Measurements from ENCODE around the gene KNSTRN.

KNSTRN gene

DNA sequence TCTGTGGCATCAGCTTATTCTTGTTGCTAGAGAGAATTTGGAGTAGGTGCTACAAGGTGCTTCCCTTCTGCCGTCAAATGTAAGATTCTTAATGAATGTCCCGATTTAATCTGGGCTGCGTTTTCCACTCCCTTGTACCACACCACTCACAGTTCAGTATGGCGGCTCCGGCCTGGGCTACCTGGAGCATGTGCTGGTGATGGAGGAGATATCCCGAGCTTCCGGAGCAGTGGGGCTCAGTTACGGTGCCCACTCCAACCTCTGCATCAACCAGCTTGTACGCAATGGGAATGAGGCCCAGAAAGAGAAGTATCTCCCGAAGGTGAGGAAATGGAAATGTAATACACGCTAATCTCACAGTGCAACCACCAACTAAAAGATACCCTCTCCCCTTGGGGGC is 28.0 kb downstream of the KNSTRN start:
- FAIRE-seq = no peak

DNA sequence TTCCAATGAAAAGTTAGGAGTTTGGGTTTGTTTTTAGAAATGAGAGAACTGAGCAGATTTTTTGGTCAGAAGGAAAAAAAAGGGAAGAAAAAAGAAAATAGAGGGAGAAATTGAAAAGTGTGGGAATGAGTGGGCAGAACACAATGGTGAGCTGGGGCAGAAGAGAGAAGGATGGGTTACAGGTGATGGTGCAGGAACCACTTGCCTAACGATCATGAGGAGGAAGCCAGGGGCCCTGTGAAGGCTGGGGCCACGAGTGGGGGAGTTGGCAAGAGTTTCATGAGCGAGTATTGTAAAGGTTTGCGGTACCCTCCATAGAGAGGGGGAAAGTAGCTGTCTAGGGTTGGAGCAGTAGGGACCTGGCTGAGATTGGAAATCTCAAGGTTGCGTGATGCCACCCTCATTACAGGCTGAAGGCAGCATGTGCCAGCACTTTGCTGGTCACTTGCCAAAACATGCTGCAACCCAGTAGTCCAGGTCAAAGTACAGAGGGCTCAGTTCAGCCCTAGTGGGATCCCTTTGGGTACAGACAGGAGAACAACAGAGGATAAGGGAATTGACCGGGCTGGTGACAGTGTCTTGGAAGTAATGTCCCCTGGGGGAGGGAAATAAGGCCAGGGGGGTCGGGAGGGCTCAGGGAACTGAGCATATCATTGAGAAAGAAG is 29.7 kb downstream of the KNSTRN start:
- FAIRE-seq = no peak
- no peak for TF ChIP-seq POLR2A (IDR thresholded peaks at IDR 0.05; ENCODE audit: low read depth, low read length)
- DNase-seq (ENCODE audit: insufficient read length, low spot score) = no peak

More for the DNA sequence above, 28.0 kb downstream of the KNSTRN start:
- no peak for TF ChIP-seq POLR2A (IDR thresholded peaks at IDR 0.05; ENCODE audit: low read depth, low read length)
- no peak for DNase-seq (ENCODE audit: insufficient read length, low spot score)

DNA sequence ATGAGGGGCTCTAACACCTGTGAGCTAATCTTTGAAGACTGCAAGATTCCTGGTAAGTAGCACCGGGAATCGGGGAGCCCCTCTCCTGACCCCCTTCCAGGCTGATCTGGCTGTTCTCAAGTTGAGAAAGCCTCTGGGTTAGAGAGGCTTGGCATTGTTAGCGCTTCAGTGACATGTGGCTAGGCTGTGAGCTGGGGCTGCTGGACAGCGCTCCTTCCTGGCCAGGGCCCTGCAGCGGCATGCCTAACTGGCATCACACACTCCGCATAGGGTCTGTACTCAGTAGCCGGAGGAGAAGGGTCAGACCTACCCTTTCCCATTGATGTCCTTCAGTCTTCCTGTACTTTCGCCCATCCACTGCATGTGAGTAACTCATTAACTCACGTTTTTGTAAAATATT is 30.5 kb downstream of the KNSTRN start:
- FAIRE-seq (no peak), DNase-seq (ENCODE audit: insufficient read length, low spot score) (no peak)
- no peak for TF ChIP-seq POLR2A (IDR thresholded peaks at IDR 0.05; ENCODE audit: low read depth, low read length)

DNA sequence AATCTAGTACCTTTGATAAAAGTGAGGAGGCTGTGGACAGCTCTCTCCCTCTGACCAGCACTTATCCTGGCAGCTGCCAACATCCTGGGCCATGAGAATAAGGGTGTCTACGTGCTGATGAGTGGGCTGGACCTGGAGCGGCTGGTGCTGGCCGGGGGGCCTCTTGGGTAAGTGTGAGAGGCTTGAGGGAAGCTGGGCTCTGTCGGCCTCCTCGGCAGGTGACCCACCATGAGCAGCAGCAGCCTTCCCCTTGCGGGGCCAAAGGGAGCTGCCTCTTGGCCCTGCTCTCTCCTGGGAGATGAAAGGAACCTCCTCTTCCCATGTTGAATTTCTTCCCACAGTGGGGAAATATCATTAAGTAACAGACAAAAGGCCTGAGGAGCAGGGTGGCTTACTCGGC is 32.3 kb downstream of the KNSTRN start:
- TF ChIP-seq POLR2A (IDR thresholded peaks at IDR 0.05; ENCODE audit: low read depth, low read length) = no peak
- no peak for FAIRE-seq
- DNase-seq (ENCODE audit: insufficient read length, low spot score) = no peak

DNA sequence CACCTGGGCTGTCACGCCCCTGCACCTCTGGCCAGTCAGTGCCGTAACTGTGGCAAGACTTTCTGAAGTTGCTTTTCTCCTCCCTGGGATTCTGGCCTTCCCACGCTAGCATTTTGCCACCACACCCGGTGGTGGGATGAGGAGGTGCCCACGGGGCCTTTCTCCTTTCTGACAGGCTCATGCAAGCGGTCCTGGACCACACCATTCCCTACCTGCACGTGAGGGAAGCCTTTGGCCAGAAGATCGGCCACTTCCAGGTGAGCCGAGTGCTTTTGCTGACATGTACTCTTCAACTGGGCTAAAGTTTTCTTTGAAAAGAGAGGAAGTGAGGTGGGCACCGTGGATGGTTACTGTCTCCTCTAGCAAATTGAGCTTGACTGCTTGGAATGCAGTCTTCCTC is 32.7 kb downstream of the KNSTRN start:
- FAIRE-seq (no peak), DNase-seq (ENCODE audit: insufficient read length, low spot score) (no peak)
- no peak for TF ChIP-seq POLR2A (IDR thresholded peaks at IDR 0.05; ENCODE audit: low read depth, low read length)

GRCh38 chr15:40416056-40416455 is 33.5 kb downstream of the KNSTRN start:
- DNase-seq (ENCODE audit: insufficient read length, low spot score) = no peak
- FAIRE-seq = no peak
- no peak for TF ChIP-seq POLR2A (IDR thresholded peaks at IDR 0.05; ENCODE audit: low read depth, low read length)

GRCh38 chr15:40418126-40418525 is 35.6 kb downstream of the KNSTRN start:
- no peak for TF ChIP-seq POLR2A (IDR thresholded peaks at IDR 0.05; ENCODE audit: low read depth, low read length)
- no peak for DNase-seq (ENCODE audit: insufficient read length, low spot score)
- no peak for FAIRE-seq

DNA sequence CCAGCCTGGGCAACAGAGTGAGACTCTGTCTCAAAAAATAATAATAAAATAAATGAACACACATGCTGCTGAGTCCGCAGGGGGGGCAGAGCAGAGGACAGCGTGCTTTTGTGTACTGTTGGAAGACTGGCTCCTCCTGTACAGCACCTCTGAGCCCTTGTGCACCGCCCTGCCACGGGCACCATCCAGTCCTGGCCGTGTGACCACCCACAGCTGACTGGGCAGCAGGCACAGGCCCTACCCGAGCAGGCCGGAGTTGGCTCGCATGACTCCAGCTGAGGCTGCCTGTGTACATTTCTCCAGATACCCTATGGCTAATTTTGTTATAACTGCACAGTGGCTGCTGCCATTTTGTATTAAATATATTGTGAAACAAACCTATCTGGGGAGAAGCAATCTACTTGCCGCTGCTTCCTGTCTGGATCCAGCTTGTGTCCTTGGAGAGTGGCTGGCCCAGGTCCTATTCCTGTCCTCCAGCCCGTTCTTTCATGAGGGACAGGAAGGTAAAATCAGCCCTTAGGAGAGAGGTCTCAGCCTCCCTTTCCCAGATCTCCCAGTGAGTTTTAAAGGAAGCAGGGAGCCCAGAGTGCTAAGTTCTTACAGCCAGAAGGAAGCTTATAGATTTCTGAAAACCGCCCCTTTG is 37.7 kb downstream of the KNSTRN start:
- DNase-seq (ENCODE audit: insufficient read length, low spot score) = no peak
- FAIRE-seq = no peak
- TF ChIP-seq POLR2A (IDR thresholded peaks at IDR 0.05; ENCODE audit: low read depth, low read length) = no peak

GRCh38 chr15:40420793-40421192 is 38.3 kb downstream of the KNSTRN start:
- TF ChIP-seq POLR2A (IDR thresholded peaks at IDR 0.05; ENCODE audit: low read depth, low read length) = no peak
- no peak for FAIRE-seq
- no peak for DNase-seq (ENCODE audit: insufficient read length, low spot score)

DNA sequence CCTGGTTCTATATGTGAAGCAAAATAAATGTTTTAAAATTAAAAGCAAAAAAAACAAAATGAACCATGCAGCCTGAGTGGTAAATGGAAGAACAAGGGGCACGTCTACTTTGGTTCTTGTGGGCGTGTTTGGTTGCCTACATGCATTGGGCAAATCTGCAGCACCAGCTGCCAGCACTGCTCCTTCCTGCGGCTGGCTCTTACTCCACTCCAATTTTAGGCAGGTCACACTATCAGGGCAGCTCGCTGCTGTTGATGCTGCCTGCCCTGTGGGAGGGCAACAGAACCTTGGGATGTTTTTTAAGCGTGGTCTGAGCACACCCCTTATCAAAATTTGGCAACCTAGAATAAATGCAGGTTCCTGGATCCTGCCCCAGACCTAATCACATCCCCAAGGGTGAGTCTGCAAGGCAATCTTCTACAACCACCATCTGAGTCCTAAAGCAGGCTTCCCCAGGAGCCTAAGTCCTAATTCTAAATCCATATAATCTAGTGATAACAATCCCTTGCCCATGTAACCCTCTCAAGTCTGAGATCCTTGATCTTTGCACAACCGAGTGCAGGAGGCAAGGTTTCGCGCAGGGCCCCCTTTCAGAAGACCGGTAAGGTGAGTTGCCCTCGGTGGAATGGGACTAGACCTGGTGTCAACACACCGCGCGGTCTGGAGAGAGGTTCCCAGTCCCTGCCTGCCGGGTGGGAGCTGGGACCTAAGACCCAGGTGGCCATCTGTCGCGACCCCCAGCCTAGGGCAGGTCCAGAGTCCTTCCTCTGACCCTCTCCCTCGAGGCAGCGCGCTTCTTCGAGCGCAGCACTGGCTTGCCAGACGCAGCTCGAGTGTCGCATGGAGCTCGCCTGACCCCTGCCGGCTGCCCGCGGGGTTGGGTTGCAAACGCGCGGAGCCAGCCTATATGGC is 39.0 kb downstream of the KNSTRN start:
- DNase-seq (ENCODE audit: insufficient read length, low spot score) (no peak), FAIRE-seq (no peak)
- no peak for TF ChIP-seq POLR2A (IDR thresholded peaks at IDR 0.05; ENCODE audit: low read depth, low read length)

DNA sequence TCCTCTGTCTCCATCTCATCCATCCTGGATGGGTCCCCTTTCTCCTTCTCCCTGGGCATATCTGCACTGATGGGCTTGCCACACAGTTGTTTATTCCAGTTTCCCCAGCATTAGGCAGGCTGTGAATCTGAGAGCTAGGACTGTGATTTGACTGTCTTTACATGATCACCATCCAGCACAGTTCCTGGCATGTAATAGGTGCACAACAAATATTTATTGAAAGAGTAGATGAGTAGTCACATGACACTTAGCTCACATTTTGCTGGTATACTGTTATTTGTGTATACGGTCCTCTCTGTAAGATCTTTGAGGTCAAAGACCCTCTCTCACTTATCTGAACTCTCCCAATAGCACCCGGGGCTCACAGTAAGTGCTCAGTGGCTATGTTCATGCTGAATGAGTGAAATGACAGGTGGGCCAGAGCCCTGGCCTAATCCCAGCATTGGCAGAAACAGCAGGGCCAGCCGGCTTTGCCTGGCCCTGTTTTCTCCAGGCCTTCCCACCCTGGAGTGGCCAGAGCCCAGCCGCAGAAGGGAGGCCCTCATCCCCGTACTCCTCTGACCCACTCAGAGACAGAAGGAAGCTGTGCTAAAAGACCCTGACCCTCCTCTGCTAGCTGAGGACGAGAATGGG is 42.1 kb downstream of the KNSTRN start:
- no peak for TF ChIP-seq POLR2A (IDR thresholded peaks at IDR 0.05; ENCODE audit: low read depth, low read length)
- FAIRE-seq = no peak
- no peak for DNase-seq (ENCODE audit: insufficient read length, low spot score)

DNA sequence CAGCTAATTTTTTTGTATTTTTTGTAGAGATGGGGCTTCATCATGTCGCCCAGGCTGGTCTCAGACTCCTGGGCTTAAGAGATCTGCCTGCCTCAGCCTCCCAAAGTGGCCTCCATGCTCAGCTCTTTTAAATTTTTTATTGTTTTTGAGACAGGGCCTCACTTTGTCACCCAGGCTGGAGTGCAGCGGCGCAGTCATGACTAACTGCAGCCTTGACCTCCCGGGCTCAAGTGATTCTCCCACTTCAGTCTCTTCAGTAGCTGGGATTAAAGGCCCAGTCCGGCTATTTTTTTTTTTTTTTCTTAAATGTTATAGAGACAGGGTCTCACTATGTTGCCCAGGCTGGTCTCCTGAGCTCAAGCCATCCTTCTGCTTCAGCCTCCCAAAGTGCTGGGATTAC is 43.2 kb downstream of the KNSTRN start:
- no peak for TF ChIP-seq POLR2A (IDR thresholded peaks at IDR 0.05; ENCODE audit: low read depth, low read length)
- FAIRE-seq (no peak), DNase-seq (ENCODE audit: insufficient read length, low spot score) (no peak)

GRCh38 chr15:40427188-40427587 is 44.7 kb downstream of the KNSTRN start:
- TF ChIP-seq POLR2A (IDR thresholded peaks at IDR 0.05; ENCODE audit: low read depth, low read length) = no peak
- FAIRE-seq = no peak
- DNase-seq (ENCODE audit: insufficient read length, low spot score) = no peak

DNA sequence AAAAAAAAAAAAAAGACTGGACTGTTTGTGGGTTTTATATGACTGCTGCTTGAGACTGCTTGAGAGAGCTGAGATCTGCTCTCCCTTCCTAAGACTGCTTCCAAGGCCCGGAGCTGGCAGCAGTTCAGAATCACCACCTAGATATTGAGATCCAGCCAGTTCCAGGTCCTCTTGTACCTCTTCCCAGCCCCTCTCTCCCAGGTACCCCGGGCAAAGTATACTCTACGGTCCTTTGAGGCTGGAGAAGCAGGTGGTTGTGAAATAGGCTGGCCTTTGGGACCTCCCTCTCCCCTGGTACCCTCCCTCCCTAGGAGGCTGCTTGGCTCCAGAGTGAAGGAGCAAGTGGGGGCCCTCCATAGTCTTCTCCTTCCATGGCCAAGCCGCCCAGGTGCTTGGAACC is 45.7 kb downstream of the KNSTRN start:
- FAIRE-seq = no peak
- DNase-seq (ENCODE audit: insufficient read length, low spot score) = no peak
- no peak for TF ChIP-seq POLR2A (IDR thresholded peaks at IDR 0.05; ENCODE audit: low read depth, low read length)

Measured in H54 (cell line).